Sciatic nerve (tissue), 2 donors: ENCODE data around the gene ASZ1. TPM values are rescaled to one million over a fixed set of nuclear protein-coding genes. Genes with fewer than 3 reads are reported as not detected.
"Not testable (repeated sequence)": the region's sequence is repeated elsewhere in the genome, so short reads cannot be mapped to it uniquely, and the experiment has no call there.

Experiments used
- ATAC-seq: fragments of 200-7000 bp; cut with Tn5 transposase; one replicate; pipeline ENCODE4 v1.9.1; 2020; ENCODE audit warnings: mild to moderate bottlenecking, moderate library complexity
- DNase-seq: peaks from one replicate; pipeline ENCODE4 v3.0.0-alpha.2; 2020; ENCODE audit warnings: low spot score
- intact Hi-C: fragments of 100-400 bp; cut with DNase I; formaldehyde crosslinking; loops from one replicate; pipeline ENCODE4 v1.14.2; 2022
- total RNA-seq: library from RNA; stranded (reverse); fragmentation: NEBNext Ultra II Directional; extraction: Animal tissue kit (Norgen Biotek cat#: 25700); gene quantifications from one replicate; pipeline ENCODE4 v1.2.1, GENCODE V29; 2021
- donor health status: DM: no; HTN: no; CAD: no.
- donor health status: DM: no; HTN: no; CAD: no.

Gene ASZ1, protein sequence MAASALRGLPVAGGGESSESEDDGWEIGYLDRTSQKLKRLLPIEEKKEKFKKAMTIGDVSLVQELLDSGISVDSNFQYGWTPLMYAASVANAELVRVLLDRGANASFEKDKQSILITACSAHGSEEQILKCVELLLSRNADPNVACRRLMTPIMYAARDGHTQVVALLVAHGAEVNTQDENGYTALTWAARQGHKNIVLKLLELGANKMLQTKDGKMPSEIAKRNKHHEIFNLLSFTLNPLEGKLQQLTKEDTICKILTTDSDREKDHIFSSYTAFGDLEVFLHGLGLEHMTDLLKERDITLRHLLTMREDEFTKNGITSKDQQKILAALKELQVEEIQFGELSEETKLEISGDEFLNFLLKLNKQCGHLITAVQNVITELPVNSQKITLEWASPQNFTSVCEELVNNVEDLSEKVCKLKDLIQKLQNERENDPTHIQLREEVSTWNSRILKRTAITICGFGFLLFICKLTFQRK
- total RNA-seq, result not detected

DNA sequence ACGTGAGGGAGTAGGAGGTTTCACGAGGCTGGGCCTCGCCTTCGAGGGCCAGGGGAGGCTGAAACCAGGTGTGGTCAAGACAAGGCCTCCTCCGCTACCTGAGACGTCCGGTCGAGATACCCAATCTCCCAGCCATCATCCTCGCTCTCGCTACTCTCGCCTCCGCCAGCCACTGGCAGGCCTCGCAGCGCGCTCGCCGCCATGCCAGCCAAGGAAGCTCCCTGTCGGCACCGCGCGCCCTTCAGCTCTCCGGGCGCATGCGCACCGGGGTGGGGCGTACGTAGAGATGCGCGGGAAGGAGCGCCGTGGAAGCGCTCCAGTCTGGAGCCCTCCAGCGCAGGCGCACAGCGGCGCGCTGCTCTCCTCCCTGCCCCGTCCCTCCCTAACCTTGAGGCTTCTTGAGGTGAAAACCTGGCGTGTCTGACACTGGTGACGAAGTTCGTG, at the start of gene ASZ1:
TSS of gene ASZ1 (minus strand) at position 236 of the 444 bp plus-strand sequence. CDS start at position 203, 33 bp downstream.
- intact Hi-C loops, result no loop called here
- ATAC-seq (peak; percentile 26), DNase-seq (no peak)

DNA sequence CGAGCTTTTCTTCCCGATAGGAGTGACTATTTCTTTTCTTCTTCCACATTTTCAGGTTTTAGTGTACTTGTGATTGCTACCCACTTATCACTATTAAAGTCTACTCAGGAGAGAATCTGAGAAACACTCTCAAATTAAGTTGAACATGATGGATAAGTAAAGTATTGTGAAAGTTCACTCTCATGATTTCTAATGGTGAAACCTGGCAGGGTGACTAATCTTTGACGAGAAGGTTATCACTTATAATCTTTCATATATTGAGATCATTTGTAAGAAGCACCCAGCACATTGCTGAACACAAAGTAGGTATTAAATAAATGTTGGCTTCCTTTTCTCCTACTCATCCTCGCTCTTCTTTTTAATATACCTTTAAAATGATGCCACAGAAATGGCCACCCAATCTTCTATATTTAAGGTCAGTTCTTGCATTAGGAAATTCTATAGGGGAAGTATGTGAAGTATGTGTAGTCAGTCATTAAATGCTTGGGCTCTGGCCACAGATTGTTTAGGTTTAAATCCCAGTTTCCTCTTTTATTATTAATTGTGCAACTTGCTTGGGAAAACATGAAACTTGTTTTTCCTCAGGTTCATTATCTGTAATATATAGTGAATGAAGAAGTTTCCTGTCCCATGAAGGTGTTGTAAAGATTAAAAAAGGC, 49.4 kb upstream of the ASZ1 start:
- intact Hi-C loops, result no loop called here
- DNase-seq, result no peak
- no peak for ATAC-seq

DNA sequence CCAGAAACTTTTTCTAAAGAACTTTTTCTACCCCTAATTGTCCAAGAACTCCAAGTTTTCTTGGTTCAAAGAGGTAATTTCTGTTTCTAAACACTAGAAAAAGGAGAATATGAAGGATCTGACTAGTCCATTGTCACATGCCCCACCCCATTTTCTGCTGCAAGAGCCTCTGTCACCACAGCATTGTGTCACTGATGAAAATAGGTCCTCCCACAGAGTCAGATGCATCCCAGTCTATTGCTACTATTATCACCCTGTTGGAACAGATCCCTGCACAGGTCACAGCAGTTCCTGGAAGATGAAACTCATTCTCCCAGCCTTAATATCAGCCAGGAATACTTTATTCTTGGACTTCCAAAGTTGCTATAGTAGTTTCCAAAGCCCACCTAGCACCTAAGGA, 45.0 kb upstream of the ASZ1 start:
- ATAC-seq, result no peak
- intact Hi-C loops, result no loop called here
- no peak for DNase-seq

DNA sequence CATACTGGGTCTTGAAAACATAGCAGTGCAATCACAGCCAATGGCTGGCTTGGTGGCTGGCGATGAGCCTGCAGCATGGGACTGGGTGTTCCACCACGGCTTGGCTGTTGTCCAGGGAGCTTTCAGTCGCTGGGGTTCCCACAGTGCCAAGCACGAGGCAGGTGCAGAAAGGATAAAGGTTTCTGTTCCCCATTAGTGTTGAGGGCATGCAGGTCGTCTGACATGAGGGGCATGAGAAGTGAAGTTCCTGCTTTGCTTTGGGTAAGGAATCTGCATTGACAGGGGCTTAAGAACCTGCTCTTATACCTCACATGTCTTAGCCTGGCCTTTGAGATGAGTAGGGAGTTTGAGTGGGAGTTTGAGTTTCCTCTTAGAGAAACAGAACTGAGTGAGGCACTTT, 43.5 kb upstream of the ASZ1 start:
- ATAC-seq, result no peak
- intact Hi-C loops, result no loop called here

DNA sequence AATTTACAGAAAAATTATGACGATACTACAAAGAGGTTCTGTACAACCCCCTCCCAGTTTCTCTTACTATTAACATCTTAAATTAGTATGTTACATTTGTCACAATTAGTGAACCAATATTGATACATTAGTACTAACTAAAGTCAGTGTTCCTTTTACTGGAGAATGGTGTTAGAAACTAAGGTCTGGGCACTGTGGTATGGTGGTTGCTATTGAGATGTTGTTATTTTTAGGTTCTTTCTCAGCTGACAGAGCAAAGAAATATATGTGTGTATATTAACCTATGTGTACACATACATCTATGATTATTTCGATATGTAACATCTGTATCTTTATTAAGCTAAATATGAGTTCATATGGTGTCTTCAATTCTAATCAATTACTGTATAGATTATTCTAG, 40.9 kb upstream of the ASZ1 start:
- intact Hi-C loops, result no loop called here
- no peak for ATAC-seq
- DNase-seq, result no peak

More for the DNA sequence above, 43.5 kb upstream of the ASZ1 start:
- no peak for DNase-seq

DNA sequence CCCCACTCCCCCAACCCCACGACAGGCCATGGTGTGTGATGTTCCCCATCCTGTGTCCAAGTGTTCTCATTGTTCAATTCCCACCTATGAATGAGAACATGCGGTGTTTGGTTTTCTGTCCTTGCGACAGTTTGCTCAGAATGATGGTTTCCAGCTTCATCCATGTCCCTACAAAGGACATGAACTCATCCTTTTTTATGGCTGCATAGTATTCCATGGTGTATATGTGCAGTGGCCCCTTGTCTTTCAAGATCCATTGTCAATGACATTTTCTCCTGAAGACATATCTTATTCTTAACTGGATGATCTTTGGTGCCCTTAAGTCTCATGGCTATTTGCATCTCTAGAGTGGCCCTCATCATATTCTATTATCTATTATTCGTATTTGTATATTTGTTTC, 33.5 kb upstream of the ASZ1 start:
- intact Hi-C loops, DNase-seq, ATAC-seq: not testable (repeated sequence)

DNA sequence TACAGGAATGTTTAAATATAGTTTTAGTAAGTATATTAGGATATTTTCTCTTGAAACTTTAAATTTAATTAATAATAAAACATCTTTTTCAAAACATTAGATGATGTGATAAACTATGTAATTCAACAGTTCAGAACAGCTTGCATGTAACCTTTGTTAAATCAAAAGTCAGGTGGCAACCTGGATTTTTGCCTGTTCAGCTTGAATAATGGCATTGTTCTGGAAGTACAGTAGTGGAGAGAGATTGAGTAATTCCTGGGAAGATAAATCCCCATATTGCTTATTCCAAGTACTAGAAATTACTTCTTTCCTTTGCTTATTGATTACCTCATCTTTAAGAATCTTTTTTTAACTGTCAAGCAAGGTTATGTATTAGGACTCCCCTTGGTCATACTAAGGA, 32.4 kb upstream of the ASZ1 start:
- intact Hi-C loops, result no loop called here

DNA sequence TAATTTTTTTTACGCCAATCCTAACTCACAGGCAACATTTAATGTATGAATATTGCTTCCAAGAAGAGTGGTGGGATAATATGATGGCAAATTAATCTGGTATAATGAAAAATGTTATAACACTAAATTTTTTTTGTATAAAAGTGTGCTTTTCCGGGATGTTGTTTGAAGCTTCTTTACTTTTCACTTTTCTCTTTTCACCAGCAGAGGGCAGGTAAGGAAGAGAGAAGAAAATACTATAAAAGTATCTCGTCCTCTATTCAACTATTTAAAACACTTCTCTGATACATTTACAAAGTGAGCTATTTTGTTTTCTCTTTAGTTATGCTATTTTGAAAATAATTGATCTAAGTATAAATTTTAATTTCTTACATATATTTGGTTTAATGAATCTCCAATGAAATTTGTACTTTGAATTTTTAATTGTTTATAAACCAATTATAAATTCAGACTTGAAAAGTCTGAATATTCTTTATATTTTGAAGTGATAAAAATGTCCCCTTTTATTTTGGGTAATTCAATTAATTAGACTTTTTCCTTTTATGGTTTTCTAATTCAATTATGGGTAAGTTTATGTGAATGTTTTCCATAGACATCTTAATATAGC, 31.8 kb upstream of the ASZ1 start:
- ATAC-seq, result no peak
- intact Hi-C loops, result no loop called here
- DNase-seq, result no peak

More for the DNA sequence above, 32.4 kb upstream of the ASZ1 start:
- ATAC-seq (no peak), DNase-seq (no peak)

DNA sequence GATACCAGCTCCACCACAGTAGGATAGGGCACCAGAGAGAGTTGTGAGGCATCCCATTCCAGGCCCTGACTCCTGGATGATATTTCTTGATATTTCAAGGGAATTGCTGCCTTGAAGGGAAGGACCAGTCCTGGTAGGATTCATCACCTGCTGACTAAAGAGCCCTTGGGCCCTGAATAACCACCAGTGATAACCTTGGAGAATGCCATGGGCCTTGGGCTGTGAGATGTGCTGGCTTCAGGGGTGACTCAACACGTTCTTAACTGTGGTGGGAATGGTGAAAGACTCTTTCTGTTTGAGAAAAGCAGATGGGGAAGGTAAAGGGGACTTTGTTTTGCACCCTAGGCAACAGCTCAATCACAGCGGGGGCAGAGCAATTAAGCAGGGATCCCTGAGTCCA, 21.4 kb upstream of the ASZ1 start:
- intact Hi-C loops, result no loop called here
- ATAC-seq, result no peak
- no peak for DNase-seq

DNA sequence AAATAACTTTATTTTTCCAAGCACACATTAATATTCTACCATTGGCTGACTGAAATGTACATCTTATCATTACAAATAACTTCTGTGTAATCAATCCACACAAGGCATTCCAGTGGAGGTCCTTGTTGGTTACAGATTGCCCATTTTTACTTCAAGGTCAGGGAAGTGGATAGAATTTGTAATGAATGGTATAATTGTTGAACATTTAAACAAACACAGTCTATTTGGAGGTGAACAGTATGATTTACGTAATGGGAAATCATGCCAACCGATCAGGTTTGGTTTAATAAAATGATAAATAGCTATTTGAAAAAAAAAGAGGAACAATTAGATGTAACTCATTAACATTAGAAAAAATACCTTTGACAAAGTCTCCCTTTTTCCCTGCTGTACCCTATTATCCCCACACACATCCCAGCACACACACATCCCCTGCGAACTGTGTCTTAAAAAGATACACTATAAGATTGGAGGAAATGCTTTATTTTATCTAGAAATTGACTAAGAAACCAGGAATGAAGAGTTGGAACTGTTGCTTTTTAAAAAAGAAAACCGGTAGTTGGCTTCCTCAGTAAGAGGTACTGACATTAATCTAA, 19.0 kb upstream of the ASZ1 start:
- intact Hi-C loops, result no loop called here
- DNase-seq, result no peak
- no peak for ATAC-seq

DNA sequence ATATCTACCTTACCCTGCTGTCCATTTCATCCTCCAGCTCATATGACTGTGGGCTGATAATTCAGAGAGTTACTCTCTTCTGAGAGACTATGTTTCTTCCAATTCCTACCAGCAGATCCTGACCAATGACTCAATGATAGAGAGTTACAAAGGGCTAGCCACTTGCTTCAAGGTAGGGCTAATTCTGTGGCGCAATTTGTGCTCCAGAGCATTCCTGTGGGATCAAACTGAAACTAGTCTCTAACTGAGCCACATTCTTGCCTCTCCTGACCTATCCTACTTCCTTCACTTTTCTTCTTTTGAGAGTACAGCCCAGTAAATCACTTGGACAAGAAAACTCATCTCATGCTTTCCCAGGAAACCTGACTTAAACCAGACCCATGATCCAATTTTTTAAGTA, 17.9 kb upstream of the ASZ1 start:
- ATAC-seq, result no peak
- intact Hi-C loops, result no loop called here
- no peak for DNase-seq

DNA sequence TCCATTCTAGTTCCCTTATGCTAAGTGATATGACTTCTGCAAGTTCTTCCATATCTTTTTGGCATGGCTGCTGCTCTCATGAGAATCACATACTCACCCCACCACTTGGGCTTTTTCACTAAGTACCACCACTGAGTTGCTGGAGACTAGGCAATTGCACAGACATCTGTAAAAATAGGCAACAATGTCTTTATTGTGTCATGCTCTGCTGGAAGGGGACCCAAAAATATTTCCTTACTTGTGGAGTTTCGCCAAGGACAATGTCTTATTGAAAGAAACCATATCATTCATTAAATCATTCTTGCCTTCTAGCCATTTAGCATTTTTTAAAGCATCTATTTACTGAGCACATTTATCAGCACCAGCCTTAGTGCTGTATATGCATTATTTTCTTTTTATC, 17.4 kb upstream of the ASZ1 start:
- intact Hi-C loops, result no loop called here
- DNase-seq, result no peak
- no peak for ATAC-seq

DNA sequence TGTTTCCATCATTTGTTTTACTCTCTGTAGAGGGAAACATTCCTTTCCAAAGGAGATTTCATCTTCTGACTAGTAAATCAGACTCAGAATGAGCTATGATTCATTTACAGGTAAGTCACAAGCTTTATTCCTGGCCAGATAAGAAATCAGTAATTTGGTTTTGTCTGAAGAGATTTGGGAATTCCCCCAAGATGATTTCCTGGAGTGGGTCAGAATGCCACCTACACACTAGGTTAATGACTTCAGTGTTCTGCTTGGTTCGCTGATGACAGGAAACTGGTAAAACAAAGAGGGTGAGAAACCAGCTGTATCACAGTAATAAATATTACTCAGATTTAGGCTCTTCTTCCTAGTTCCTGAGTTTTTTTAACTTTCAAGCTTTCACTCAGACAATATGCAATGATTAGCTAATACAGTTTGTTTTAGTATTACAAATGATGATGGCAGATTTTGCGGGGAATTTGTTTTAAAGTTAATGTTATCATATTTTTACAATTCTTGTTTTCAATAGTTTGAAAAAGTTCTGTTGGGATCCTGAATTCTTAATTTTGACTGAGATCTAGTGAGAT, 8.3 kb upstream of the ASZ1 start:
- ATAC-seq (no peak), DNase-seq (no peak)
- intact Hi-C loops, result no loop called here

DNA sequence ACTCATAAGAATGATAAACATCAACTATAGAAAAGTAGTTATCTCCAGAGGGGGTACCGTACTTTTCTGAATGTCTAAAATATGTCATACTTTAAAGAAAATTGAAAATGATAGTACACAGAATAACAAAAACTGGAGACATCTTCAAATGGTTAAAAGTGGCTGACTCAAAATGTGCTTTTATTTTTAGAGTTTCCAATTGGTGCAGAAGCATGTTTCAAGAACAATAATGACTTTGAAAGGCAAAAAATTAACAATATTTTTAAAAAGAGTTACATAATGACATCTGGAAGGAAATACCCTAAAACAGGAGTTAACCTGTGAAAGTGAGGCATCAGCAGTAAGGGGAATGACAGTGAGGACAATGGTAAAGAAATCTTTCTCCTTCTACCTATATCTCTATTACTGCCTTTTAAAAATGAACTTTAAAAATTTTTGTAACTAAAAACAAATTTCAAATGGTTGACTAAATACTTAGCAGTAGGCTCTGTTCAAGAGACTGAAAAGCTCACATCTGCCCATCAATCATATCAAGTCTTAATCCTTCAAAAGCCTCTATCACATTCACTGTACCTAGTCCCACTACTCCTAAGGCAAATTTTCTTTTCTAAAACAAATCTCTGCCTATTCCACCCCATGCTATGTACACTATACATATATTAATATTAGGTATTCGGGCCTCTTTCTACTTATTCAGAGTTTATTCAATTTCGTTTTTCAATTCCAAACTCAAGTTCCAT, 3.0 kb downstream of the ASZ1 start:
- intact Hi-C loops, result no loop called here
- DNase-seq (no peak), ATAC-seq (no peak)

DNA sequence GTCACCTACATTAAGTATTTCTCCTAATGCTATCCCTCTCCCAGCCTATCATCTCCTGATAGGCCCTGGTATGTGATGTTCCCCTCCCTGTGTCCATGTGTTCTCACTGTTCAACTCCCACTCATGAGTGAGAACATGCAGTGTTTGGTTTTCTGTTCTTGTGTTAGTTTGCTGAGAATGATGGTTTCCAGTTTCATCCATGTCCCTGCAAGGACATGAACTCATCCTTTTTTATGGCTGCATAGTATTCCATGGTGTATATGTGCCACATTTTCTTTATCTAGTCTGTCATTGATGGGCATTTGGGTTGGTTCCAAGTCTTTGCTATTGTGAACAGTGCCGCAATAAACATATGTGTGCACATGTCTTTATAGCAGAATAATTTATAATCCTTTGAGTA, 12.7 kb downstream of the ASZ1 start:
- ATAC-seq, intact Hi-C loops, DNase-seq: not testable (repeated sequence)

DNA sequence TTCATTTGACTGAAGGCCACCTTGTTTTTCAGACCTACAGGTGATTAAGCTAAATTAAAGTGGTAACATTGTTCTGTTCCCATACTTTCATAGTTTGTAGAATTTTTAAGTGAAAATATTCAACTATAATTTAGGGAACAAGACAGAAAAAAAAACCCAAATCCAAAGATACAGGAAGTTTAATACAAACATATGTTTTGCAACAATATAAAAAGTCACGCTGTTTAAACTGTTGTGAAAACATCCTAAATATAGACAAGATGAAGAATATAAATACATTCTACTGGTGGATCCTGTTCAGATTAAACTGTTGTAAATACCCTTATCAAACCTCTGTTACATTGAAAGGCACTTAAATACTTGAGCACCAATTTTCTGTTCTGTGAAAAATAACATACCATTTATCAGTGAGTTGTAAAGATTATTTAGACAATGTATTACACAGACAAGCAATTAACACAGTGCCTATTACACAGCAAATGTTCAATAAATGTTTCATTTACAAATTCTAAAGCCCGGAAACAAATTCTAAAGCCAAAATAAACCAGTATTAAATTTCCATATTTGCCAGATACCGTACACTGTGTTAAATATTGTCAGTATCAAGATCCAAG, 14.2 kb downstream of the ASZ1 start:
- DNase-seq, result no peak
- ATAC-seq, result no peak
- intact Hi-C loops, result no loop called here

DNA sequence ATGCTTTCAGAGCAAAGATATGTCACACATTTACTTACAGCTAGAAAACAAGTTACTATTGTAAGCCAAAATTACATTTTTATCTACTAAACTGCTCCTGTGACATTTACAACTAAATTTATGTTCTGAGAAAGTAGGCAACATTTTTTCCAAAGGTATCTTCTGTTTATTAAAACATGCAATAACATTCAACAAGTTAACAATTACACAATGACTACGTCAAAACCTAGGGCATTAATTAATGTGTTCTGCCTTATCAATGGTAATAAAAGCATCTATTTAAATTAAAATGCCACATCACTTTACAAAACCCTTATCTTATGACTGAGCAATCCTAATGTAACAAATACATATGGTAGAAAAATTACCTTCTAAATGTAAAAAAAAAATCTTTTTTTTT, 14.9 kb downstream of the ASZ1 start:
- DNase-seq, result no peak
- no peak for ATAC-seq
- intact Hi-C loops, result no loop called here

DNA sequence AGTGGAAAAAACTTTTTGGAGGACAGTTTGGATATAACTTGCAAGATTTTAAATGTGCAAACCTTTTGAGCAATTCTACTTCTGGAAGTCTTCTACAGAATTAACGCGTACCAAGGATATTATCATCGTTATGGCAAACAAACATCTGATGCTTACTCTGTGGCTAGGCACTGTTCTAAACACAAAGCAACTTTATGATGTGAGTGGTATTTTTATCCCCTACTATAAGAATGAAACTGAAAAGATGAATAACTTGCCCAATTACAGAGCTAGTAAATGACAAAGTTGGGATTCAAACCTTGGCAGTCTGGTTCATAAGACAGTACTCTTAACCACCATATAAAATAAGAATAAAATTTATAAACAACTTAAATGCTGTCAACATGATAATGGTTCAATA, 15.8 kb downstream of the ASZ1 start:
- no peak for ATAC-seq
- no peak for DNase-seq
- intact Hi-C loops, result no loop called here
